Esophagus muscularis mucosa (tissue), 4 donors: ENCODE measurements around the gene USP22. TPM values are rescaled to one million over a fixed set of nuclear protein-coding genes. Genes with fewer than 3 reads are reported as not detected.
"Not testable (repeated sequence)": the region's sequence is repeated elsewhere in the genome, so short reads cannot be mapped to it uniquely, and the experiment has no call there.

Source experiments
- DNase-seq: peaks from one replicate; pipeline ENCODE4 v3.0.0-alpha.2; 2017; ENCODE audit errors: extremely low spot score
- H3K27ac ChIP-seq, 4 donors: fragments of 200-600 bp; sonication (generic); replicated peaks in 1 of 4; 1 replicate in 3 of 4; 2 replicates in 1 of 4; pipeline ENCODE4 v1.5.1; 2016 to 2019; ENCODE audit warnings: mild to moderate bottlenecking in 1 of 4
- H3K27me3 ChIP-seq, 4 donors: fragments of 200-600 bp; sonication (generic); one replicate each; pipeline versions ENCODE4 v1.5.1 to v1.6.0; 2016 to 2019
- H3K36me3 ChIP-seq, 4 donors: fragments of 200-600 bp; sonication (generic); one replicate each; pipeline ENCODE4 v1.5.1; 2016 to 2019
- H3K4me1 ChIP-seq, 4 donors: fragments of 200-600 bp; sonication (generic); one replicate each; pipeline ENCODE4 v1.5.1; 2016 to 2019
- H3K4me3 ChIP-seq, 4 donors: fragments of 200-600 bp; sonication (generic); 1 replicate in 2 of 4; 2 replicates in 2 of 4; pipeline ENCODE4 v1.5.1; 2016 to 2019; ENCODE audit warnings: mild to moderate bottlenecking in 4 of 4, moderate library complexity in 1 of 4
- H3K9me3 ChIP-seq, 4 donors: fragments of 200-600 bp; sonication (generic); 1 replicate in 3 of 4; 2 replicates in 1 of 4; pipeline ENCODE4 v1.5.1; 2016 to 2019
- EP300 ChIP-seq: sonication (generic); formaldehyde crosslinking; IDR thresholded peaks from one replicate; pipeline ENCODE4 v1.6.1; 2017; ENCODE audit warnings: antibody characterized with exemption
- POLR2A ChIP-seq: fragments of 450-650 bp; IDR thresholded peaks from one replicate; pipeline ENCODE4 v1.6.1; 2017; ENCODE audit warnings: antibody characterized with exemption, moderate library complexity, mild to moderate bottlenecking, low read depth
- POLR2AphosphoS5 ChIP-seq, 2 donors: sonication (generic); formaldehyde crosslinking; IDR thresholded peaks; one replicate each; pipeline ENCODE4 v1.6.1; 2017; ENCODE audit warnings: antibody characterized with exemption in 2 of 2
- WGBS: methylation state at CpG from one replicate; pipeline ENCODE4 v1.1.5; 2018; 5-methylcytosine and 5-hydroxymethylcytosine counted together
- intact Hi-C: fragments of 100-400 bp; cut with DNase I; formaldehyde crosslinking; loops from one replicate; pipeline ENCODE4 v1.15.1; 2023
- total RNA-seq, 4 donors: library from RNA; depleted of rRNA; stranded (reverse); fragments of >200 nt; gene quantifications; one replicate each; pipeline versions ENCODE4 v1.1.0 to v1.2.1, GENCODE V29; 2016
- TF ChIP-seq, protein P1 (sequence below), 3 experiments: fragments of 200-600 bp in 2 of 3; fragments of 450-650 bp in 1 of 3; sonication (generic) in 2 of 3; IDR thresholded peaks; one replicate each; pipeline ENCODE4 v1.5.1; 2017 to 2019; ENCODE audit warnings: antibody characterized with exemption in 3 of 3, mild to moderate bottlenecking in 2 of 3, moderate library complexity in 1 of 3

Gene USP22
- total RNA-seq, 4 donors from 2014 or later, result 78.5 to 135 (median 112) TPM

- intact Hi-C loops, result no loop called here
- no peaks in the 10 kb centered on the region for H3K9me3 ChIP-seq
- H3K4me1 ChIP-seq, result peaks cover 0 to 1% (median 0%) of the 10 kb centered on the region in 4 donors
- H3K27me3 ChIP-seq, result no peaks in the 10 kb centered on the region
- no peak for DNase-seq
- H3K4me3 ChIP-seq, result no peak overlapping the region
- 93% methylated on average over 14 of the region's 32 CpGs for WGBS
- no peak overlapping the region for H3K27ac ChIP-seq
- TF ChIP-seq, protein P1, sequence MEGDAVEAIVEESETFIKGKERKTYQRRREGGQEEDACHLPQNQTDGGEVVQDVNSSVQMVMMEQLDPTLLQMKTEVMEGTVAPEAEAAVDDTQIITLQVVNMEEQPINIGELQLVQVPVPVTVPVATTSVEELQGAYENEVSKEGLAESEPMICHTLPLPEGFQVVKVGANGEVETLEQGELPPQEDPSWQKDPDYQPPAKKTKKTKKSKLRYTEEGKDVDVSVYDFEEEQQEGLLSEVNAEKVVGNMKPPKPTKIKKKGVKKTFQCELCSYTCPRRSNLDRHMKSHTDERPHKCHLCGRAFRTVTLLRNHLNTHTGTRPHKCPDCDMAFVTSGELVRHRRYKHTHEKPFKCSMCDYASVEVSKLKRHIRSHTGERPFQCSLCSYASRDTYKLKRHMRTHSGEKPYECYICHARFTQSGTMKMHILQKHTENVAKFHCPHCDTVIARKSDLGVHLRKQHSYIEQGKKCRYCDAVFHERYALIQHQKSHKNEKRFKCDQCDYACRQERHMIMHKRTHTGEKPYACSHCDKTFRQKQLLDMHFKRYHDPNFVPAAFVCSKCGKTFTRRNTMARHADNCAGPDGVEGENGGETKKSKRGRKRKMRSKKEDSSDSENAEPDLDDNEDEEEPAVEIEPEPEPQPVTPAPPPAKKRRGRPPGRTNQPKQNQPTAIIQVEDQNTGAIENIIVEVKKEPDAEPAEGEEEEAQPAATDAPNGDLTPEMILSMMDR (IDR thresholded peaks at IDR 0.05), result no peak
- TF ChIP-seq POLR2A (no peak), POLR2AphosphoS5 (IDR thresholded peaks at IDR 0.05) (no peak), EP300 (no peak)
- H3K36me3 ChIP-seq, result no peaks in the 10 kb centered on the region
Measured at GRCh38 chr17:21085707-21086106, 42.9 kb upstream of the USP22 start.

DNA sequence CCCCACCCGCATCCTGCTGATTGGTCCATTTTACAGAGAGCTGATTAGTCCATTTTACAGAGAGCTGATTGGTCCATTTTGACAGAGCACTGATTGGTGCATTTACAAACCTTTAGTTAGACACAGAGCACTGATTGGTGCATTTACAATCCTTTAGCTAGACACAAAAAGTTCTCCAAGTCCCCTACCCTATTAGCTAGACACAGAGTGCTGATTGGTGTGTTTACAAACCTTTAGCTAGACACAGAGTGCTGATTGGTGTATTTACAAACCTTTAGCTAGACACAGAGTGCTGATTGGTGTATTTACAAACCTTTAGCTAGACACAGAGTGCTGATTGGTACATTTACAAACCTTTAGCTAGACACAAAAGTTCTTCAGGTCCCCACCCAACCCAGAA is 42.5 kb upstream of the USP22 start:
- H3K27me3 ChIP-seq, intact Hi-C loops, H3K27ac ChIP-seq, DNase-seq, H3K4me1 ChIP-seq, H3K4me3 ChIP-seq, H3K9me3 ChIP-seq, H3K36me3 ChIP-seq: not testable (repeated sequence)
- WGBS, result 100% methylated on average over 1 of the region's 1 CpG

- H3K4me1 ChIP-seq, result no peaks in the 10 kb centered on the region
- 84% methylated on average over 5 of the region's 5 CpGs for WGBS
- no peaks in the 10 kb centered on the region for H3K36me3 ChIP-seq
- H3K4me3 ChIP-seq, result no peak overlapping the region
- no peak overlapping the region for H3K27ac ChIP-seq
- no peaks in the 10 kb centered on the region for H3K9me3 ChIP-seq
- H3K27me3 ChIP-seq, result no peaks in the 10 kb centered on the region
- no peak for DNase-seq
- no peak for TF ChIP-seq POLR2A
- no peak for TF ChIP-seq EP300
- no peak for TF ChIP-seq POLR2AphosphoS5 (IDR thresholded peaks at IDR 0.05)
- TF ChIP-seq, protein P1 (IDR thresholded peaks at IDR 0.05), result no peak
- intact Hi-C loops, result no loop called here
Measured at GRCh38 chr17:21082001-21082436, 39.2 kb upstream of the USP22 start.

- DNase-seq, result no peak
- Histone ChIP-seq H3K4me1 (peaks cover 7 to 18% (median 17%) of the 10 kb centered on the region in 4 donors), H3K27ac (no peak overlapping the region), H3K27me3 (no peaks in the 10 kb centered on the region), H3K9me3 (no peaks in the 10 kb centered on the region), H3K4me3 (no peak overlapping the region), H3K36me3 (no peaks in the 10 kb centered on the region)
- intact Hi-C loops, result no loop called here
- WGBS, result 68% methylated on average over 7 of the region's 7 CpGs
- TF ChIP-seq POLR2A (no peak), POLR2AphosphoS5 (IDR thresholded peaks at IDR 0.05) (no peak), EP300 (no peak)
- TF ChIP-seq, protein P1 (IDR thresholded peaks at IDR 0.05), result no peak
Measured at GRCh38 chr17:21079196-21079595, 36.4 kb upstream of the USP22 start.

DNA sequence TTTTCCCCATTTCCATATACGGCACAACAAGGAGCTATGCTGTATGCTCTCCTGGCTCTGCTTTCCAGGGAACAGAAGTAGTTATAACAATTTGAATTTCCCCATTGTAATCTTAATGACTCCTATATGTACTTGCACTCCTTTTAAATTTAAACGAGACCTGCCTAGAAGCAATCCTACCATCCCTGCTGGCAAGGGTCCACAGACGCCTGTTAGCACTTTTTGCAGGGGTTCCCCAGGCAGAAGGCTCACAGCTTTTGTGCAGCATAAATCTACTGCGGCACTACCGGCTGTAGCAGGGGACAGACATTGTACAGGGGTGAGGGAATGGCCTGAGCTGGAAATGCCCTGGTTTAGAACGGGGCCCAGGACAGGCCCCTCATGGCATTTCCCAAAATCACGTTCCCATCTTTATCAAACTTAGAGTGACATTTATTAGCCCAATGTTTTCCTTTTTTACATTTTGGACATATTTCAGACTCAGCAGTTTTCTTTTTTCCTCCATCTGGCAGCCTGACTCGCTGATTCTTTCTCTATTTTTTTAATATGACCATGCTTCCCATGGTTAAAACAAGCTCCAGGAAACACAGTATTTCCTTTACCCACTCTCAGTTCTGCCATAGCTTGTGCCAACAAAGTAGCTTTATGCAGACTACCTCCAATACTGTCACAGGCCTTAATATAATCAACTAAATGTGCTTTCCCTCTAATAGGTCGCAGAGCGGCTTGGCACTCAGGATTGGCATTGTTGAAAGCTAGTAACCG is 35.4 kb upstream of the USP22 start:
- H3K4me3 ChIP-seq, result no peak overlapping the region
- intact Hi-C loops, result no loop called here
- H3K9me3 ChIP-seq, result no peaks in the 10 kb centered on the region
- TF ChIP-seq EP300, result no peak
- no peak for TF ChIP-seq POLR2A
- TF ChIP-seq POLR2AphosphoS5 (IDR thresholded peaks at IDR 0.05), result no peak
- TF ChIP-seq, protein P1 (IDR thresholded peaks at IDR 0.05), result no peak
- H3K36me3 ChIP-seq, result no peaks in the 10 kb centered on the region
- H3K27ac ChIP-seq, result no peak overlapping the region
- no peaks in the 10 kb centered on the region for H3K27me3 ChIP-seq
- DNase-seq, result no peak
- 67% methylated on average over 11 of the region's 11 CpGs for WGBS
- peaks cover 7 to 18% (median 17%) of the 10 kb centered on the region in 4 donors for H3K4me1 ChIP-seq
